Bronchial epithelial cell (primary cell): ENCODE measurements around the gene GNG8. TPM values are rescaled to one million over a fixed set of nuclear protein-coding genes. Genes with fewer than 3 reads are reported as not detected.

Experiments
- DNase-seq: peaks from one replicate; pipeline ENCODE4 v3.0.0-alpha.2; 2010; ENCODE audit warnings: low read depth
- FAIRE-seq: peaks from 2 replicates; lab custom pipeline; 2011; peaks lifted over from hg19 to GRCh38; lab: Jason Lieb, UNC
- H3K27me3 ChIP-seq: 2 replicates; pipeline ENCODE4 v1.5.1; 2011; ENCODE audit warnings: low read length; ENCODE audit not compliant: control insufficient read depth, insufficient read depth
- H3K36me3 ChIP-seq: 2 replicates; pipeline ENCODE4 v1.5.1; 2011; ENCODE audit warnings: low read length; ENCODE audit not compliant: control insufficient read depth, insufficient read depth
- H3K4me3 ChIP-seq: 2 replicates; pipeline ENCODE4 v1.5.1; 2011; ENCODE audit warnings: mild to moderate bottlenecking, low read depth, low read length, control low read depth
- CTCF ChIP-seq: IDR thresholded peaks from 2 replicates; pipeline ENCODE4 v1.5.1; 2011; ENCODE audit warnings: mild to moderate bottlenecking, moderate library complexity, low read length, control low read depth, inconsistent platforms; ENCODE audit not compliant: insufficient read depth, severe bottlenecking
- total RNA-seq: library from RNA; depleted of rRNA; stranded (reverse); fragments of >200 nt; gene quantifications from 2 replicates; pipeline ENCODE4 v1.2.1, GENCODE V29; 2014

GNG8 gene
- total RNA-seq, 1 donor from 2014 or later = not detected

- no peak for TF ChIP-seq CTCF
- FAIRE-seq (no peak), DNase-seq (no peak)
- Histone ChIP-seq H3K36me3 (no peaks in the 10 kb centered on the region), H3K4me3 (no peak overlapping the region), H3K27me3 (no peaks in the 10 kb centered on the region)
Measured at GRCh38 chr19:46668662-46669061, 32.7 kb upstream of the GNG8 start.

- no peak for TF ChIP-seq CTCF
- H3K27me3 ChIP-seq = peaks cover 6% of the 10 kb centered on the region
- DNase-seq (no peak), FAIRE-seq (no peak)
- H3K4me3 ChIP-seq = no peak overlapping the region
- no peaks in the 10 kb centered on the region for H3K36me3 ChIP-seq
Measured at GRCh38 chr19:46665072-46665471, 29.1 kb upstream of the GNG8 start.

GRCh38 chr19:46661735-46662592 is 26.0 kb upstream of the GNG8 start:
- FAIRE-seq = no peak
- H3K27me3 ChIP-seq = peaks cover 22% of the 10 kb centered on the region
- peak; percentile 81 for DNase-seq
- peak; percentile 91 for TF ChIP-seq CTCF
- H3K4me3 ChIP-seq = peak overlapping the region; percentile 26
- H3K36me3 ChIP-seq = no peaks in the 10 kb centered on the region

- peak; percentile 76 for FAIRE-seq
- Histone ChIP-seq H3K27me3 (peaks cover 22% of the 10 kb centered on the region), H3K36me3 (no peaks in the 10 kb centered on the region), H3K4me3 (peak within 1 kb of the TSS; percentile 33)
- peak; percentile 96 for DNase-seq
- TF ChIP-seq CTCF = no peak
Measured at GRCh38 chr19:46661020-46661731, 25.2 kb upstream of the GNG8 start, which contains the start of gene DACT3. DACT3 (minus strand) TSS chr19:46661182; CDS start chr19:46661064, 118 bp downstream.

GRCh38 chr19:46660551-46661019 is 24.6 kb upstream of the GNG8 start:
- TF ChIP-seq CTCF = no peak
- Histone ChIP-seq H3K27me3 (peaks cover 22% of the 10 kb centered on the region), H3K36me3 (no peaks in the 10 kb centered on the region), H3K4me3 (peak overlapping the region; percentile 33)
- FAIRE-seq (no peak), DNase-seq (no peak)
